Esophagus muscularis mucosa (tissue), 4 donors: ENCODE measurements around the gene SPP1.

Experiments
- EP300 ChIP-seq: sonication (generic); formaldehyde crosslinking; IDR thresholded peaks from one replicate; pipeline ENCODE4 v1.6.1; 2017; ENCODE audit warnings: antibody characterized with exemption
- POLR2A ChIP-seq: fragments of 450-650 bp; IDR thresholded peaks from one replicate; pipeline ENCODE4 v1.6.1; 2017; ENCODE audit warnings: antibody characterized with exemption, moderate library complexity, mild to moderate bottlenecking, low read depth
- POLR2AphosphoS5 ChIP-seq, 2 donors: sonication (generic); formaldehyde crosslinking; IDR thresholded peaks; one replicate each; pipeline ENCODE4 v1.6.1; 2017; ENCODE audit warnings: antibody characterized with exemption in 2 of 2
- TF ChIP-seq, protein P1 (sequence below), 3 experiments: fragments of 200-600 bp in 2 of 3; fragments of 450-650 bp in 1 of 3; sonication (generic) in 2 of 3; IDR thresholded peaks; one replicate each; pipeline ENCODE4 v1.5.1; 2017 to 2019; ENCODE audit warnings: antibody characterized with exemption in 3 of 3, mild to moderate bottlenecking in 2 of 3, moderate library complexity in 1 of 3

DNA sequence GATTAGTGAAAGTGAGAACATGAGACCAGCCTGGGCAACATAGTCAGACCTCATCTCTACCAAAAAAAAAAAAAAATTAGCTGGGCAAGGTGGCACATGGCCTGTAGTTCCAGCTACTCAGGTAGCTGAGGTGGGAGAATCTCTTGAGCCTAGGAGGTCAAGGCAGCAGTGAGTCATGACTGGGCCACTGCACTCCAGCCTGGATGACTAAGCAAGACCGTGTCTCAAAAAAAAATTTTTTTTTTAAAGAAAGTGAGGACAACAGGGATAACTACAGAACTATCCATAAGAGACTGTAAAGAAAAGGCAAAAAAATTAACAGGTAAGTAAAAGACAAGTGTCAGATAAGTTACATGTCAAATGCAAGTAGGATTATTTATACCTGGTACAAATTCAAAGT lies 13.5 kb upstream of the SPP1 start:
- TF ChIP-seq, protein P1, sequence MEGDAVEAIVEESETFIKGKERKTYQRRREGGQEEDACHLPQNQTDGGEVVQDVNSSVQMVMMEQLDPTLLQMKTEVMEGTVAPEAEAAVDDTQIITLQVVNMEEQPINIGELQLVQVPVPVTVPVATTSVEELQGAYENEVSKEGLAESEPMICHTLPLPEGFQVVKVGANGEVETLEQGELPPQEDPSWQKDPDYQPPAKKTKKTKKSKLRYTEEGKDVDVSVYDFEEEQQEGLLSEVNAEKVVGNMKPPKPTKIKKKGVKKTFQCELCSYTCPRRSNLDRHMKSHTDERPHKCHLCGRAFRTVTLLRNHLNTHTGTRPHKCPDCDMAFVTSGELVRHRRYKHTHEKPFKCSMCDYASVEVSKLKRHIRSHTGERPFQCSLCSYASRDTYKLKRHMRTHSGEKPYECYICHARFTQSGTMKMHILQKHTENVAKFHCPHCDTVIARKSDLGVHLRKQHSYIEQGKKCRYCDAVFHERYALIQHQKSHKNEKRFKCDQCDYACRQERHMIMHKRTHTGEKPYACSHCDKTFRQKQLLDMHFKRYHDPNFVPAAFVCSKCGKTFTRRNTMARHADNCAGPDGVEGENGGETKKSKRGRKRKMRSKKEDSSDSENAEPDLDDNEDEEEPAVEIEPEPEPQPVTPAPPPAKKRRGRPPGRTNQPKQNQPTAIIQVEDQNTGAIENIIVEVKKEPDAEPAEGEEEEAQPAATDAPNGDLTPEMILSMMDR (IDR thresholded peaks at IDR 0.05): no peak
- no peak for TF ChIP-seq POLR2A
- no peak for TF ChIP-seq EP300
- TF ChIP-seq POLR2AphosphoS5 (IDR thresholded peaks at IDR 0.05): no peak
